IPS-18c (cell line): Measurements from ENCODE around the gene ZYG11B.
"Not testable (repeated sequence)": the region's sequence is repeated elsewhere in the genome, so short reads cannot be mapped to it uniquely, and the experiment has no call there.

ENCODE experiments used
- H3K4me3 ChIP-seq: 2 replicates; pipeline ENCODE4 v1.7.0; 2013; ENCODE audit warnings: low read depth, mild to moderate bottlenecking, low read length, moderate library complexity; ENCODE audit not compliant: insufficient read depth
- H3K9me3 ChIP-seq: one replicate; pipeline ENCODE4 v1.6.1; 2013; ENCODE audit warnings: mild to moderate bottlenecking, low read length, moderate library complexity; ENCODE audit not compliant: control insufficient read depth, insufficient read depth

The ZYG11B gene

DNA sequence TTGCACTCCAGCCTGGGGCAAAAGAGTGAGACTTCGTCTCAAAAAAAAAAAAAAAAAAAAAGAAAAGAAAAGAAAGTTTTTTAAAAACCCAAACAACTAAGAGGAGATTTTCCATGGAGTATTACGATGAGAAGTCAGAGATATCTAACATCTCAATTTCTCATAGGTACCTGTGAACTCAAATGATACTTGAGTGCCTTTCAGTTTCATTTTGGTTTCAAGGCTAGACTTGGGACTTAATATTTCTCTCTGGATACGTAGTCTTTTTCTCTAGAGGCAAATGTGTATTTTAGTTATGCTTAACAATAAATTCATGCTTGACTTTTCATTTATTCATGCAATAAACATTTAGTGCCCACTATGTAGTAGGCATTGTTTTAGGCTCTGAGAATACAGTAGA, 15.0 kb downstream of the ZYG11B start:
- no peak overlapping the region for H3K4me3 ChIP-seq

DNA sequence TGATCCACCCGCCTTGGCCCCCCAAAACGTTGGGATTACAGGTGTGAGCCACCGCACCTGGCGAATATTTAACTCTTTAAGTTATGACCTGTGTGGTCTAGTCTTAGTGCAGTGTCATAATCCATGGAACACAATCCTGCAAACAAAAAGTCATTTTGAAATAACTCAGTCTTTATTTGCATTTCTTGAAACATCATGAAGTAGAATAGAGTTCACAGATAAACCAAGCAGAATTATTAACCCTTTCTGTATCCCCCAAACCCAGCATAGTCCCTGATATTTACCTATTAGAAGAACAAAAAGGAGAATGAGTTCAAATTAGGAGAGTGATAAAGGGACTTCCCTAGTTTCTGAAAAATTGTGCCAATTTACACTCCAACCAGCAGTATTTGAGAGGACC, 19.9 kb downstream of the ZYG11B start:
- H3K9me3 ChIP-seq = no peaks in the 10 kb centered on the region
- H3K4me3 ChIP-seq = no peak overlapping the region

More for the DNA sequence above, 15.0 kb downstream of the ZYG11B start:
- H3K9me3 ChIP-seq = no peaks in the 10 kb centered on the region

DNA sequence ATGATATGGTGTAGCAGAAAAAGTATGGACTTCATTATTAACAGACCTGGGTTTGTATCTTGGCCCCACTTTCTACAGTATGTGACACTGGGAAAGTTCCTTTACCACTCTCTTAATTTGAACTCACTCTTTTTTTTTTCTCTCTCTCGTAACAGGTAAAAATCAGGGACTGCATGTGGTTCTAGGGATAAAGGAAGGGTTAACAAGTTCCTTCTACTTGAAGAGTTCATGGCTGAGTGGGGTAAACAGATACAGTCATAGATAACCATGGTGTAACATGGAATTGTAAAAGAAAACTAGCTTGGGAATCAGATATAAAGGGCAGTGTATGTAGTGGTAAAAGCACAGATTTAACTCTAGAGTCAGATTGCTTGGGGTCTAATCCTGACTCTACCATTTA, 21.2 kb downstream of the ZYG11B start:
- H3K4me3 ChIP-seq = no peak overlapping the region
- no peaks in the 10 kb centered on the region for H3K9me3 ChIP-seq

DNA sequence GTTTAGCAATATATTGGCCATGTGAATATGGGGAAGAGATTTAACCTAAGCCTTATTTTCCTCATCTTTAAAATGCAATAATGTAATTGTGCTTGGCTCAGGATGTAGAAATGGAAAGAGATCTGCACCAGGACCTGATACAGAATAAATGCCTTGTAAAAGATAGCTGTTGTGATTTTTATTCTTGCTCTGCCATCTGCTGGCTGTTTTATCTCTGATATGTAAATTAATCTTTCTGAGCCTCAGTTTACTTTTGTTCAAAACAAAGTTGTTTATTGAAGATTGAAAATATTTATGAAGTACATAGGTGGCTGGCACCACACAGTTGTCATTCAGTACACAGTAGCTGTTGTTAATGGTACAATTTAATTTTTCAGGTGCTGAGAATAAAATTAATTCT, 21.9 kb downstream of the ZYG11B start:
- Histone ChIP-seq H3K4me3 (no peak overlapping the region), H3K9me3 (no peaks in the 10 kb centered on the region)

DNA sequence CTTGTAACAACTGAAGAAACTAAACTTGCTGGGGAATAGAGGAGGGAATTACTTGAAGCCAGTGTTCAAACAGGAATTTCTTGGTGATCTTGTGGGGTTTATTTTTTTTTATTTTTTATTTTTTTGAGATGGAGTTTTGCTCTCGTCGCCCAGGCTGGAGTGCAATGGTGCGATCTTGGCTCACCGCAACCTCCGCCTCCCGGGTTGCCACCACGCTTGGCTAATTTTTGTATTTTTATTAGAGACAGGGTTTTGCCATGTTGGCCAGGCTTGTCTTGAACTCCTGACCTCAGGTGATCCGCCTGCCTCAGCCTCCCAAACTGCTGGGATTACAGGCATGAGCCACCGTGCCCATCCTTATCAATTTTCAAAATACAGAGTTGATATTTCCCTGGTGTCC, 23.2 kb downstream of the ZYG11B start:
- H3K4me3 ChIP-seq, H3K9me3 ChIP-seq: not testable (repeated sequence)

DNA sequence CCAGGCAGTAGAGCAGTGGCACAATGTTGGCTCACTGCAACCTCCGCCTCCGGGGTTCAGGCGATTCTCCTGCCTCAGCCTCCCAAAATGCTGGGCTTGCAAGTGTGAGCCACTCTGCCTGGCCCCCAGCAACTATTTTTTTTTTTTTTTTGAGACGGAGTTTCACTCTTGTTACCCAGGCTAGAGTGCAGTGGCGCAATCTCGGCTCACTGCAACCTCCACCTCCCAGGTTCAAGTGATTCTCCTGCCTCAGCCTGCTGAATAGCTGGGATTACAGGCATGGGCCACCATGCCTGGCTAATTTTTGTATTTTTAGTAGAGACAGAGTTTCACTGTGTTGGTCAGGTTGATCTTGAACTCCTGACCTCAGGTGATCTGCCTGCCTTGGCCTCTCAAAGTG, 23.9 kb downstream of the ZYG11B start:
- H3K4me3 ChIP-seq, H3K9me3 ChIP-seq: not testable (repeated sequence)

DNA sequence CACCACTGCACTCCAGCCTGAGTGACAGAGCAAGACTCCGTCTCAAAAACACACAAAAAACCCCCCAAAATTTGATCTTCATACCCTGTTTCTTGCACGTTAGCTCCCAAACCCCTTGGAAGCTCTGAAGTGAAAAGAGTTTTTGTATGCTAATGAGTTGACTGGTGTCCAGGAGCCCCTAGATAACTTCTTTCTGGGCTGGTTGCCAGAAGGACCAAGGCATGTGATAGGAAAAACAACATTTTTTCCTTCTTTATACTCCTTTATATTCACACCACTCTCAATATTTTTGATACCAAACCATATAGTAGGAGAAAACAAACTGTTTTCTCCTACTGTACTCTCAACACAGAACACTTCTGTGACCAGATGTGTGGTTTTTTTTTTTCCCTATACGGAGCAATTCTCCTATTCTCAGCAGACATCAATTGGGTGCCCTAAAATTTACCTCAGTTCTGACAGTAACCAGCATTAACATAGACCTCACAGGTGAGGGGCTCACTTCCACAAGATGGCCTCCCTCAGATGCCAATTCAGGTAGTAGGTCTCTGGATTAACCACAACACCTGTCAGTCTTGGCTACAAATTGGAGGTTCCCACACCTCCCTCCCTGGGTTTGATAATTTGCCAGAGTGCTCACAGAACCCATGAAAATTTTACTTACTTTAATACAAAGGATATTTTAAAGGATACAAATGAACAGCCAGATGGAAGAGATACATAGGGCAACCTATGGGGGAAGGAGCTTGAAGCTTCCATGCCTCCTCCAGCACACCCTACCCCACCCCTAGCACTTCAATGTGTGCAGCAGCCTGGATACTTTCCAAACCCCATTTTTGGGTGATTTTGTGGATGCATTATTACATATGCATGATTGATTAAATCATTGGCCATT, 25.6 kb downstream of the ZYG11B start:
- Histone ChIP-seq H3K9me3 (no peaks in the 10 kb centered on the region), H3K4me3 (no peak overlapping the region)

DNA sequence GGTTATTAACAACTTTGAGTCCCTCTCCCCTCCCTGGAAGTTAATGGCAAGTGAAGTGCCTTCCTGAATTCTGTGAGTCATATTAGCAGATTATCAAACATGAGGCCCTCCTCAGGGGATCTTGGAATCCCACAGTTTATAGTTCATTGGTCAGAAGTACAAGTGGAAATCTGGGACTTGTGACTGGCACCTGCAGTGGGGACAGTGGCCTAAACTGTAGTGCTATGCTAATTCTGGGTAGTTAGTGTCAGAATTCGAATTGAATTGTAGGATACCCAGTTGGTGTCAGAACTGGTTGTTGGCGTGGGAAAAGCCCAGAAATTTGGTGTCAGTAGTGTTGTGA, 26.2 kb downstream of the ZYG11B start:
- Histone ChIP-seq H3K4me3 (no peak overlapping the region), H3K9me3 (no peaks in the 10 kb centered on the region)

DNA sequence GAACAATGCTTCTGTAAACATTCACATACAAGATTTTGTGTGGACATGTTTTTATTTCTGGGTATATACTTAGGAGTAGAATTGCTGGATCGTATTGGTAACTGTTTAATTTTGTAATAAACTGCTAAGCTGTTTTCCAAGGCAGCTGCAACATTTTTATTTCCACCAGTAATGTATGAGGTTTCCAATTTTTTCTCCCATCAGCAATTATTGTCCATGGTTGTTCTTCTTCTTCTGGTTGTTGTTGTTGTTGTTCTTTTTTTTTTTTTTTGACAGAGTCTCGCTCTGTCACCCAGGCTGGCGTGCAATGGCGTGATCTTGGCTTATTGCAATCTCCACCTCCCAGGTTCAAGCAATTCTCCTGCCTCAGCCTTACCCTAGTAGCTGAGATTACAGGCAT, 26.9 kb downstream of the ZYG11B start:
- Histone ChIP-seq H3K9me3 (no peaks in the 10 kb centered on the region), H3K4me3 (no peak overlapping the region)

DNA sequence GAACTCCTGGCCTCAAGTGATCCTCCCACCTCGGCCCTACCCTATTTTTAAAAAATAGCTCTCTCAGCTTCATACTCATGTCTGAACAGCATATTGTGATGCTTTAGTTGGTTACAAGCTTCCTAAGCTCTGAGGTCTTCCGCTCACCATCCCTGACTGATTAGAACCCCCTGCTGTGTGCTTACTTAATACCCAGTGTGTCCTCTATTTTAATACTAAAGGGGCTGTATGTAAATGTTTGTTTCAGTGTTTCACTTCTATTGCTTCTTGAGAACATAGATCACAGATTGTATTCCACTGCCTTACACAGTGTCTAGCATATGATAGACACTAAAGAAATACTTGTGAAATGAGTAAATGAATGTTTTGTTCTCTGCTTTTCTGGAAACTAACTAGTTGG, 29.8 kb downstream of the ZYG11B start:
- H3K4me3 ChIP-seq = no peak overlapping the region
- no peaks in the 10 kb centered on the region for H3K9me3 ChIP-seq

DNA sequence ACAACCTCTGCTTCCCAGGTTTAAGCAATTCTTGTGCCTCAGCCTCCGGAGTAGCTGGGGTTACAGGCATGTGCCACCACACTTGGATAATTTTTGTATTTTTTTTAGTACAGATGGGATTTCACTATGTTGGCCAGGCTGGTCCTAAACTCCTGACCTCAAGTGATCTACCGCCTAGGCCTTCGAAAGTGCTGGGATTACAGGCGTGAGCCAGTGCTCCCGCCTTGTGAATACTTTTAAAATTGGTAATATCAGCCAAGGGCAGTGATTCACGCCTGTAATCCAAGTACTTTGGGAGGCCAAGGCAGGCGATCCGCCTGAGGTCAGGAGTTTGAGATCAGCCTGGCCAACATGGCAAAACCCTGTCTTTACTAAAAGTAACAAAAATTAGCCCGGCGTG, 33.7 kb downstream of the ZYG11B start:
- H3K4me3 ChIP-seq = no peak overlapping the region
- no peaks in the 10 kb centered on the region for H3K9me3 ChIP-seq

DNA sequence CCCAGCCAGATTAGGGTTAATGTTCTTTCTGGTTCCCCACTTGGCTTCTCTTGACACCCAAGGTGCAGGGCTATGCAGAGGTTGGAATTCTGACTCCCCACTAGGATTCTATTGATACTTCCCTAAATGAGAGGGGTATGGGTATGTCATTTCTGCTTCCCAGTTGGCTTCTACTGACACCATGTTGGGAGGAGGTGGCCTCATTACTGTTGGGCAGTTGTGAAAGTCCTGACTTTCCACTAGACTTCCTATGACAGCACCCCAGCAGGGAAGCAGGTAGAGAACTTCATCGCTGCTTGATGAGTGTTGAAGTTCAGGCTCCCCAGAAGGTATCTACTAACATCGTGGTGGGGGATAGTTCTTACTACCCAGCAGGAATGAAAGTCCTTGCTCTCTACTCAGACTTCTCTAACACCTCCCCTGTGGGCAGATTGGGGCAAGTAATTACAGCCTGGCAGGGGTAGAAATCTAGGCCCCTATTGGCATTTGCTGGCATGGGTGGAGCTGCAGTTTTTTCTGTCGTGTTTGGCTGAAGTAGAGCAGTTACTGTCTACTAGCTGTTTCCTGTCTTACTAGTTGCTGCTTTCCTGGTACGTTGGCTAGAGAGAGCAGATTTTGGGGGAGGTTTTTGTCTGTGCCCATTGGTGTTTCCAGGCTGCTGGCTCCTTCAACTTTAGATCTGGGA, 41.5 kb downstream of the ZYG11B start:
- Histone ChIP-seq H3K4me3 (no peak overlapping the region), H3K9me3 (no peaks in the 10 kb centered on the region)

DNA sequence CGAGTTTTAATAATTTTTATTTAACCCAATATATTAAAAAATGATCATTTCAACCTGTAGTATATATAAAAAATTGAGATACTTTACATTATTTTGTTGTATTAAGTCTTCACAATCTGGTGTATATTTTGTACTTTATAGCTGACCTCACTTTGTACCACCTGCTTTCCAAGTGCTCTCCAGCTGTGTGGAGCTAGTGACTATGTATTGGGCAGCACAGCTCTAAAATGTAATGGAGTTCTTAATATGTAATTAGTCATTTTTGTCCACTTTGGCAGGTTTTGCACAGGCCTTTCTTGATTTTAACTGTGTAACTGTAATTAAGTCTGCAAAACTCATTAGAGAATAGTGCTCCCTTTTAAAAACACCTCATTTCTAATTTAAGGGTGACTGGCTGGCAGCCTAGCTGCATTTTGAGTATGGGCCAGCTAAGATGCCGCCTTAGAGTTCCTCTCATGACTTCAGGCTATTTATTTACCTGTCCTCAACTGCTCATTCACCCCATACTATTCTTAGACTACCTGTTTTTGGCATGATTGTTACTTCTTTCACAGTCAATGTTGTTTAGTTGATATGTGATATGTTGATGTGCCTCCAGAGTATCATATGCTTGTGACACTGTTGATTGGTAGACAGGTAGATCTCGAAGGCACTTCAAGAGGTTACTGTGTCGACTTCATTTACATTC, 43.2 kb downstream of the ZYG11B start:
- no peaks in the 10 kb centered on the region for H3K9me3 ChIP-seq
- no peak overlapping the region for H3K4me3 ChIP-seq

DNA sequence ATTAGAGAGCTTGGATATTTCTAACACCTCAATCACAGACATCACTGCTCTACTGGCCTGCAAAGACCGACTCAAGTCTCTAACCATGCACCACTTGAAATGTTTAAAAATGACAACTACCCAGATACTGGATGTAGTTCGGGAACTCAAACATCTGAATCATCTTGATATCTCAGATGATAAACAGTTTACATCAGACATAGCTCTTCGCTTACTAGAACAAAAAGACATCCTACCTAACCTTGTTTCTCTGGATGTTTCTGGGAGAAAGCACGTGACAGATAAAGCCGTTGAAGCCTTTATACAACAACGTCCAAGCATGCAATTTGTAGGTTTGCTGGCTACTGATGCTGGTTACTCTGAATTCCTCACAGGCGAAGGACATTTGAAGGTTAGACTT, 45.1 kb downstream of the ZYG11B start:
- Histone ChIP-seq H3K9me3 (no peaks in the 10 kb centered on the region), H3K4me3 (no peak overlapping the region)

DNA sequence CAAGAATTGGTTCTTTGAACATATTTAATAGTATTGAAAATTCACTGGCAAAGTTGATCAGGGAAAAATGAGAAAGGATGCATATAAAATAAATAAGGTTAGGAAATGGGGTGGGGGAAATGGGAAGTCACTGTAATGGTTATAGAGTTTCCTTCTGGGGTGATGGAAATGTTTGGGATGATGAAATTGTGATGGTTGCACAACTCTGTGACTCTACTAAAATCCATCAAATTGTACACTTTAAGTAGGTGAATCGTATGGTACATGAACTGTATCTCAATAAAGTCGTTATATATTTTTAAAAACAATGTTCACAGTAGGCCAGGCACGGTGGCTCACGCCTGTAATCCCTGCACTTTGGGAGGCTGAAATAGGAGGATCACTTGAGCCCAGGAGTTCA, 59.9 kb downstream of the ZYG11B start:
- Histone ChIP-seq H3K9me3 (no peaks in the 10 kb centered on the region), H3K4me3 (no peak overlapping the region)

DNA sequence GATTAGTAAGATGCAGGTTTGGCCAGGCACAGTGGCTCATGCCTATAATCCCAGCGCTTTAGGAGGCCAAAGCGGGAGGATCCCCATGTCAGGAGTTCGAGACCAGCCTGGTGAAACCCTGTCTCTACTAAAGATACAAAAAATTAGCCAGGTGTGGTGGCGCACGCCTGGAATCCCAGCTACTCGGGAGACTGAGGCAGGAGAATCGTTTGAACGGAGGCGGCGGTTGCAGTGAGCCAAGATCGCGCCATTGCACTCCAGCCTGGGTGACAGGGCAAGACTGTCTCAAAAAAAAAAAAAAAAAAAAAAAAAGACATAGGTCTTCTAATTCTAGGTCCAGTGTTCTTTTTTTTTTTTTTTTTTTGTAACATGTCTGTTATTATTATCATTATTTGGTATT, 64.2 kb downstream of the ZYG11B start:
- not testable (repeated sequence) for H3K9me3 ChIP-seq, H3K4me3 ChIP-seq

DNA sequence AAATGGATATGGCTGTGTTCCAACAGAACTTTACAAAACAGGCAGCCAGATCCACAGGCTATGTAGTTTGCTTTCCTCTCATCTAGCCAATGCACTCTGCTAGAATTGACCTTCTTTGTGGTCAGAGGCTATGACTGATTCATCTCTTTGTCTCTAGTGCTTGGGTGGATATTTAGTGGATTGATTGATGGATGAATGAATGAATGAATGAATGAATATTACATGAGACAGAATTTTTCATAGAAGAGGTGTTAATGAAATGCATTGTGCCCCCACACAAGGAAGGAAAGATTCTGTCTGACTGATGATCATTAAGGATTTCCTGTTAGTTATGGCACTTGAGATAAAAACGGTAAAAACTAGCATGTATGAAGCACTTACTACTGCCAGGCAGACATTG, 65.8 kb downstream of the ZYG11B start:
- H3K4me3 ChIP-seq = no peak overlapping the region
- H3K9me3 ChIP-seq = no peaks in the 10 kb centered on the region

DNA sequence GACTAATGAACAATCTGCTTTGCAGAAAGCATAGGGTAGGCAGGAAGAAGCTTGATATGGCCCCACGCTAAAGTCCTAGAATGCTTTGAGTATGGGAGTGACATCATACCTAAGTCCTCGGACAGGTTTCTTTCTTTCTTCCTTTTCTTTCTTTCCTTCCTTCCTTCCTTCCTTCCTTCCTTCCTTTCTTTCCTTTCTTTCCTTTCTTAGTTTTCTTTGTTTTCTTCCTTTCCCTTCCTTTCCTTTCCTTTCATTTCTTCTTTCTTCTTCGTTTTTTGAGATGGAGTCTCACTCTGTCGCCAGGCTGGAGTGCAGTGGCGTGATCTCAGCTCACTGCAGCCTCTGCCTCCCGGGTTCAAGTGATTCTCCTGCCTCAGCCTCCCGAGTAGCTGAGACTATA, 67.5 kb downstream of the ZYG11B start:
- H3K4me3 ChIP-seq, H3K9me3 ChIP-seq: not testable (repeated sequence)
